Upper lobe of right lung (tissue), 1 donor: ENCODE data around the gene RANBP9. TPM values are rescaled to one million over a fixed set of nuclear protein-coding genes. Genes with fewer than 3 reads are reported as not detected.

Experiments used
- ATAC-seq: fragments of 200-7000 bp; cut with Tn5 transposase; one replicate; pipeline ENCODE4 v1.9.1; 2020; ENCODE audit warnings: mild to moderate bottlenecking, moderate library complexity
- DNase-seq: peaks from one replicate; pipeline ENCODE4 v3.0.0-alpha.2; 2020
- H3K27ac ChIP-seq: fragments of 200-600 bp; one replicate; pipeline ENCODE4 v1.8.0; 2022
- H3K27me3 ChIP-seq: fragments of 200-600 bp; one replicate; pipeline ENCODE4 v1.8.0; 2022; ENCODE audit warnings: mild to moderate bottlenecking
- H3K36me3 ChIP-seq: fragments of 200-600 bp; one replicate; pipeline ENCODE4 v1.8.0; 2022
- H3K4me1 ChIP-seq: fragments of 200-600 bp; one replicate; pipeline ENCODE4 v1.8.0; 2022
- H3K4me3 ChIP-seq: fragments of 200-600 bp; one replicate; pipeline ENCODE4 v1.8.0; 2022; ENCODE audit warnings: mild to moderate bottlenecking
- H3K9me3 ChIP-seq: fragments of 200-600 bp; one replicate; pipeline ENCODE4 v1.8.0; 2022
- CTCF ChIP-seq: fragments of 200-600 bp; IDR thresholded peaks from one replicate; pipeline ENCODE4 v1.8.0; 2022; ENCODE audit warnings: antibody characterized with exemption
- intact Hi-C: fragments of 100-400 bp; cut with DNase I; formaldehyde crosslinking; loops from one replicate; pipeline ENCODE4 v1.11.0; 2022
- total RNA-seq: library from RNA; stranded (reverse); fragmentation: NEBNext Ultra II Directional; extraction: Animal tissue kit (Norgen Biotek cat#: 25700); gene quantifications from one replicate; pipeline ENCODE4 v1.2.1, GENCODE V29; 2021
- donor health status: DM: no; HTN: yes; CAD: no; lungs with severe emphysema.

RANBP9 gene
- total RNA-seq, 1 donor from 2014 or later = 38.5 TPM

DNA sequence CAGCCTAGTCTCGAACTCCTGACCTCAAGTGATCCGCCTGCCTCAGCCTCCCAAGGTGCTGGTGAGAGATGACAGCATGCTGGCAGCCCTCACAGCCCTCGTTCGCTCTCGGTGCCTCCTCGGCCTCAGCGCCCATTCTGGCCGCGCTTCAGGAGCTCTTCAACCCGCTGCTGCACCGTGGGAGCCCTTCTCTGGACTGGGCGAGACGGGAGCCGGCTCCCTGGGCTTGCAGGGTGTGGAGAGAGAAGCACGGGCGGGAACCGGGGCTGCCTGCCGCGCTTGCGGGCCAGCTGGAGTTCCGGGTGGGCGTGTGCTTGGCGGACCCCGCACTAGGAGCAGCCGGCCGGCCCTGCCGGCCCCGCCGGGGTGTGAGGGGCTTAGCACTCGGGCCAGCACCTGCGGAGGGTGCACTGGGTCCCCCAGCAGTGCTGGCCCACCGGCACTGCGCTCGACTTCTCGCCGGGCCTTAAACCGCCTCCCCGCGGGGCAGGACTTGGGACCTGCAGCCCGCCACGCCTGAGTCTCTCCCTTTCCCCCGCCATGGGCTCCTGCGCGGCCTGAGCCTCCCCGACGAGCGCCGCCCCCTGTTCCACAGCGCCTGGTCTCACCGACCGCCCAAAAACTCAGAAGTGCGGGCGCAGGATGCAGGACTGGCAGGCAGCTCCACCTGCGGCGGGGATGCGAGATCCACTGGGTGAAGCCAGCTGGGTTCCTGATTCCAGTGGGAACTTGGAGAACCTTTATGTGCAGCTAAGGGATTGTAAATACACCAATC, 31.5 kb upstream of the RANBP9 start:
- no peak for ATAC-seq
- H3K4me1 ChIP-seq = no peaks in the 10 kb centered on the region
- no peaks in the 10 kb centered on the region for H3K9me3 ChIP-seq
- H3K27me3 ChIP-seq = no peaks in the 10 kb centered on the region
- H3K36me3 ChIP-seq = no peaks in the 10 kb centered on the region
- intact Hi-C loops = no loop called here
- no peak for TF ChIP-seq CTCF
- no peak for DNase-seq
- H3K4me3 ChIP-seq = no peak overlapping the region
- H3K27ac ChIP-seq = no peak overlapping the region

GRCh38 chr6:13741365-13741764, 29.7 kb upstream of the RANBP9 start:
- H3K9me3 ChIP-seq = no peaks in the 10 kb centered on the region
- no peaks in the 10 kb centered on the region for H3K4me1 ChIP-seq
- no peak overlapping the region for H3K27ac ChIP-seq
- no peak for TF ChIP-seq CTCF
- no peaks in the 10 kb centered on the region for H3K27me3 ChIP-seq
- no peak for DNase-seq
- ATAC-seq = no peak
- no peak overlapping the region for H3K4me3 ChIP-seq
- intact Hi-C loops = no loop called here
- no peaks in the 10 kb centered on the region for H3K36me3 ChIP-seq

DNA sequence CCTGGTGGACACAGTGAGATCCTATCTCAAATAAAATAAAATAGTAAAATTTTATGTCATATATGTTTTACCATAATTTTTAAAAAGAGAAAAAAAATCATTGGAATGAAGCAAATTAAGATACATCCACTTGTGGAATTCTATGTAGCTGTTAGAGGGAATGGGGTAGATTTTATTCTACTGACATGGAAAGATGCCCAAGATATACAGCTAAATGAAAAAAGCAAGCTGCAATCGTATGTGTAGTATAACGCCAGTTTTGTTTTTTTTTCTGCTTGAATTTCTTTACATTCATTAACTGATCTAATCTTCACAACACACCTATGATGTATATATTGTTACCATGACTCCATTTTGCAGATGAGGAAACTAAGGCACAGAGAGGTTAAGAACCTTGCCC, 23.4 kb upstream of the RANBP9 start:
- ATAC-seq (no peak), DNase-seq (no peak)
- H3K9me3 ChIP-seq = no peaks in the 10 kb centered on the region
- no peak overlapping the region for H3K4me3 ChIP-seq
- no peaks in the 10 kb centered on the region for H3K27me3 ChIP-seq
- no peaks in the 10 kb centered on the region for H3K4me1 ChIP-seq
- no peak for TF ChIP-seq CTCF
- intact Hi-C loops = no loop called here
- H3K27ac ChIP-seq = no peak overlapping the region
- H3K36me3 ChIP-seq = no peaks in the 10 kb centered on the region

GRCh38 chr6:13733178-13733887, 21.7 kb upstream of the RANBP9 start:
- H3K27me3 ChIP-seq = no peaks in the 10 kb centered on the region
- H3K9me3 ChIP-seq = no peaks in the 10 kb centered on the region
- ATAC-seq (peak; percentile 77), DNase-seq (peak; percentile 69)
- TF ChIP-seq CTCF = no peak
- intact Hi-C loops = no loop called here
- no peaks in the 10 kb centered on the region for H3K36me3 ChIP-seq
- no peak overlapping the region for H3K4me3 ChIP-seq
- no peak overlapping the region for H3K27ac ChIP-seq
- H3K4me1 ChIP-seq = no peaks in the 10 kb centered on the region

DNA sequence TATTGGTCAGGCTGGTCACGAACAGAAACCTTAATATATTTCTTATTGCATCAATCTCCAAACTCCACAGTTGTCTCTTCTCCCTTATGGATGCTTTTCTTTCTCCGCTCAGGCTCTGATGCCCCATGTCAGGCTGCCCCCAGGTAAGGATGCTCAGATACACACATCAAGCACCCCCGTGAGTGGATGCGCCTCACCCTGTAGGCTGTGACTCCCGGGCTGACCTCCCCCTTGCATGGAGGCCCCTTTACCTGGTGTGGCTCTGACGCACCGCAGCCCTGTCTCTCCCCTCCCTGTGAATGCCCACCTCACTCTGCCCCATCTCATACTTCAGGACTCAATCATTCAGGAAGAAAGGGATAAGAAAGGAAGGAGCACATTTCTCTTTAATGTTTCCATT, 19.1 kb upstream of the RANBP9 start:
- no peaks in the 10 kb centered on the region for H3K36me3 ChIP-seq
- DNase-seq (no peak), ATAC-seq (no peak)
- H3K9me3 ChIP-seq = no peaks in the 10 kb centered on the region
- intact Hi-C loops = no loop called here
- H3K27ac ChIP-seq = no peak overlapping the region
- H3K27me3 ChIP-seq = no peaks in the 10 kb centered on the region
- no peak for TF ChIP-seq CTCF
- H3K4me3 ChIP-seq = no peak overlapping the region
- H3K4me1 ChIP-seq = no peaks in the 10 kb centered on the region
